Astrocyte of the spinal cord (primary cell): ENCODE results near the gene UBXN10.
"Not testable (repeated sequence)": the region's sequence is repeated elsewhere in the genome, so short reads cannot be mapped to it uniquely, and the experiment has no call there.

ENCODE experiments used
- DNase-seq: peaks from one replicate; pipeline ENCODE4 v3.0.0; 2011; ENCODE audit warnings: low read depth, low spot score
- H3K4me3 ChIP-seq: 2 replicates; pipeline ENCODE4 v1.5.1; 2011; ENCODE audit warnings: low read depth, mild to moderate bottlenecking, low read length, moderate library complexity
- CTCF ChIP-seq: IDR thresholded peaks from 2 replicates; pipeline ENCODE4 v1.5.1; 2012; ENCODE audit warnings: low read depth, mild to moderate bottlenecking, low read length, inconsistent platforms
- in situ Hi-C: cut with HindIII; loops from 2 replicates; pipeline ENCODE4 v1.10.0; 2017; ENCODE audit warnings: low sequenced_read_pairs

Gene UBXN10

GRCh38 chr1:20223106-20223505 lies 37.2 kb downstream of the UBXN10 start:
- DNase-seq, result no peak
- in situ Hi-C loops, result no loop called here
- no peak overlapping the region for H3K4me3 ChIP-seq
- no peak for TF ChIP-seq CTCF

- in situ Hi-C loops, result no loop called here
- H3K4me3 ChIP-seq, result no peak overlapping the region
- DNase-seq, result no peak
- TF ChIP-seq CTCF, result no peak
Measured at GRCh38 chr1:20223551-20224419, 37.9 kb downstream of the UBXN10 start.

GRCh38 chr1:20224546-20224945 lies 38.6 kb downstream of the UBXN10 start:
- no peak overlapping the region for H3K4me3 ChIP-seq
- DNase-seq, result no peak
- TF ChIP-seq CTCF, result no peak
- in situ Hi-C loops, result no loop called here

- DNase-seq, result no peak
- in situ Hi-C loops, result no loop called here
- no peak for TF ChIP-seq CTCF
Measured at GRCh38 chr1:20227704-20228103, 41.8 kb downstream of the UBXN10 start.

GRCh38 chr1:20228314-20228825 lies 42.5 kb downstream of the UBXN10 start:
- TF ChIP-seq CTCF, result no peak
- in situ Hi-C loops, result no loop called here
- no peak overlapping the region for H3K4me3 ChIP-seq
- no peak for DNase-seq

More at GRCh38 chr1:20227704-20228103, 41.8 kb downstream of the UBXN10 start:
- H3K4me3 ChIP-seq, result no peak overlapping the region

GRCh38 chr1:20229171-20229570 lies 43.3 kb downstream of the UBXN10 start:
- TF ChIP-seq CTCF, result no peak
- no peak for DNase-seq
- no peak overlapping the region for H3K4me3 ChIP-seq
- in situ Hi-C loops, result no loop called here

- DNase-seq, H3K4me3 ChIP-seq, in situ Hi-C loops: not testable (repeated sequence)
Measured at GRCh38 chr1:20232564-20232963, 46.7 kb downstream of the UBXN10 start.
